OCI-LY7 (cell line): ENCODE measurements around the gene PDXDC1. TPM values are rescaled to one million over a fixed set of nuclear protein-coding genes. Genes with fewer than 3 reads are reported as not detected.
"Not testable (repeated sequence)": the region's sequence is repeated elsewhere in the genome, so short reads cannot be mapped to it uniquely, and the experiment has no call there.

Experiments
- BruUV-seq: library from RNA; stranded (reverse); fragments of 400-500 nt; replicated peaks from 2 replicates; lab custom pipeline; 2021; lab: Mats Ljungman, UMichigan
- CTCF ChIA-PET: fragments of 300-600 bp; sonication (Branson Sonifier 250); formaldehyde crosslinking; loops from one replicate; lab custom pipeline; 2022; ENCODE audit warnings: antibody characterized with exemption; ENCODE audit not compliant: unreplicated experiment; lab: Charles Lee
- POLR2A ChIA-PET: fragments of 300-600 bp; sonication (Branson Sonifier 250); formaldehyde crosslinking; loops from one replicate; lab custom pipeline; 2022; ENCODE audit warnings: antibody characterized with exemption; lab: Charles Lee
- DNase-seq: peaks from one replicate; pipeline ENCODE4 v3.0.0-alpha.2; 2015; ENCODE audit warnings: low spot score
- H2AFZ ChIP-seq: fragments of 200-600 bp; sonication (generic), shearing (Covaris generic); 2 replicates; pipeline ENCODE4 v1.6.1; 2014; ENCODE audit warnings: mild to moderate bottlenecking, antibody characterized with exemption, low read length, moderate library complexity
- H3K27ac ChIP-seq: fragments of 200-600 bp; sonication (generic); 2 replicates; pipeline ENCODE4 v1.5.1; 2014; ENCODE audit warnings: mixed run types, low read depth, mild to moderate bottlenecking, moderate library complexity, low read length, inconsistent platforms; ENCODE audit not compliant: poor library complexity, severe bottlenecking
- H3K36me3 ChIP-seq: fragments of 200-600 bp; sonication (generic); 2 replicates; pipeline ENCODE4 v1.6.1; 2014; ENCODE audit warnings: mild to moderate bottlenecking, antibody characterized with exemption, low read length, moderate library complexity, mixed read lengths; ENCODE audit not compliant: insufficient read depth
- H3K4me1 ChIP-seq: fragments of 200-600 bp; sonication (generic); 2 replicates; pipeline ENCODE4 v1.5.1; 2014; ENCODE audit warnings: mild to moderate bottlenecking, low read length; ENCODE audit not compliant: insufficient read depth, poor library complexity, severe bottlenecking
- H3K4me2 ChIP-seq: fragments of 200-600 bp; sonication (generic); 2 replicates; pipeline ENCODE4 v1.6.1; 2014; ENCODE audit warnings: mild to moderate bottlenecking, low read length
- H3K4me3 ChIP-seq: fragments of 200-600 bp; sonication (generic); 2 replicates; pipeline ENCODE4 v1.5.1; 2014; ENCODE audit warnings: mild to moderate bottlenecking, low read depth, low read length; ENCODE audit not compliant: poor library complexity, severe bottlenecking
- H3K79me2 ChIP-seq: fragments of 200-600 bp; sonication (generic); 2 replicates; pipeline ENCODE4 v1.6.1; 2016; ENCODE audit warnings: low read depth, mild to moderate bottlenecking, low read length, moderate library complexity, mixed read lengths; ENCODE audit not compliant: insufficient read depth
- H3K9me2 ChIP-seq: fragments of 200-600 bp; sonication (generic); 2 replicates; pipeline ENCODE4 v1.6.1; 2016; ENCODE audit warnings: mild to moderate bottlenecking, low read length, mixed read lengths; ENCODE audit not compliant: insufficient read depth
- H3K9me3 ChIP-seq: fragments of 200-600 bp; sonication (generic); 2 replicates; pipeline ENCODE4 v1.6.1; 2014; ENCODE audit warnings: mild to moderate bottlenecking, mixed run types, low read length, mixed read lengths
- H4K20me1 ChIP-seq: fragments of 200-600 bp; sonication (generic); 2 replicates; pipeline ENCODE4 v1.6.1; 2014; ENCODE audit warnings: mild to moderate bottlenecking, antibody characterized with exemption, low read length, moderate library complexity, mixed read lengths; ENCODE audit not compliant: insufficient read depth
- EZH2phosphoT487 ChIP-seq: fragments of 200-600 bp; sonication (generic); IDR thresholded peaks from 2 replicates; pipeline ENCODE4 v1.6.1; 2018; ENCODE audit warnings: low read depth, borderline replicate concordance, mild to moderate bottlenecking, mixed run types, antibody characterized with exemption, low read length, moderate library complexity, mixed read lengths
- intact Hi-C: fragments of 100-400 bp; cut with micrococcal nuclease; formaldehyde crosslinking; loops from one replicate; pipeline ENCODE4 v1.10.0; 2022; ENCODE audit not compliant: unreplicated experiment
- total RNA-seq, 2 experiments: library from RNA; depleted of rRNA in 1 of 2; stranded (reverse); fragments of >200 nt in 1 of 2; shearing (Covaris generic) in 1 of 2; gene quantifications; 2 replicates each; pipeline ENCODE4 v1.2.3, GENCODE V29; 2014 to 2022
- TF ChIP-seq, protein P1 (sequence below): fragments of 200-600 bp; sonication (generic); conservative IDR thresholded peaks from 2 replicates; pipeline ENCODE4 v1.5.1; 2014; ENCODE audit warnings: mild to moderate bottlenecking, antibody characterized with exemption, low read length, moderate library complexity, mixed read lengths

PDXDC1 gene
- total RNA-seq, 2 experiments from 2014 or later: 43.0 to 83.3 TPM

DNA sequence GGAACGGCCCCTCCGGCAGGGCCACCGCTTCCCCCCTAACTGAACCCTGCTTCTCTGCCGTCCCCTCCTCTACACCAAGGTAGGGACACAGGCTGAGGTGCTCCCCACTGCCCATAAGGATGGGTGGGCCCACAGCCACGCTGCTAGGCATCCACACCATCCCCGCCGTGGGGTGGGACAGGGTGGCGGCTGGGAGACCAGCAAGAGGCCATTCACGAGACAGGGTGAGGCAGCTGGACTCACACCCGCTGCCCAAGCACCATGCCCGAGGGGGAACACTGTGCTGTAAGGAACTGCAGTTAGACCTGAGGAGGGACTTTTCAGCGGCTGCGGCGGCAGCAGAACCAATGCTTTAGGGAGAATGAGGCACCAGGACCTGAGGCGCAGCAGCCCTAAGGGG, 166.8 kb downstream of the PDXDC1 start:
- TF ChIP-seq, protein P1, sequence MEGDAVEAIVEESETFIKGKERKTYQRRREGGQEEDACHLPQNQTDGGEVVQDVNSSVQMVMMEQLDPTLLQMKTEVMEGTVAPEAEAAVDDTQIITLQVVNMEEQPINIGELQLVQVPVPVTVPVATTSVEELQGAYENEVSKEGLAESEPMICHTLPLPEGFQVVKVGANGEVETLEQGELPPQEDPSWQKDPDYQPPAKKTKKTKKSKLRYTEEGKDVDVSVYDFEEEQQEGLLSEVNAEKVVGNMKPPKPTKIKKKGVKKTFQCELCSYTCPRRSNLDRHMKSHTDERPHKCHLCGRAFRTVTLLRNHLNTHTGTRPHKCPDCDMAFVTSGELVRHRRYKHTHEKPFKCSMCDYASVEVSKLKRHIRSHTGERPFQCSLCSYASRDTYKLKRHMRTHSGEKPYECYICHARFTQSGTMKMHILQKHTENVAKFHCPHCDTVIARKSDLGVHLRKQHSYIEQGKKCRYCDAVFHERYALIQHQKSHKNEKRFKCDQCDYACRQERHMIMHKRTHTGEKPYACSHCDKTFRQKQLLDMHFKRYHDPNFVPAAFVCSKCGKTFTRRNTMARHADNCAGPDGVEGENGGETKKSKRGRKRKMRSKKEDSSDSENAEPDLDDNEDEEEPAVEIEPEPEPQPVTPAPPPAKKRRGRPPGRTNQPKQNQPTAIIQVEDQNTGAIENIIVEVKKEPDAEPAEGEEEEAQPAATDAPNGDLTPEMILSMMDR: no peak
- TF ChIP-seq EZH2phosphoT487: no peak
- no peaks in the 10 kb centered on the region for H3K36me3 ChIP-seq
- no peaks in the 10 kb centered on the region for H3K79me2 ChIP-seq
- H3K4me2 ChIP-seq: no peak overlapping the region
- H4K20me1 ChIP-seq: no peaks in the 10 kb centered on the region
- no TSS peak for BruUV-seq
- no peaks in the 10 kb centered on the region for H3K9me2 ChIP-seq
- ChIA-PET POLR2A (no interaction called here), CTCF (no interaction called here)
- DNase-seq: no peak
- intact Hi-C loops: no loop called here
- no peak overlapping the region for H3K4me3 ChIP-seq
- no peak overlapping the region for H2AFZ ChIP-seq
- H3K27ac ChIP-seq: no peak overlapping the region
- H3K4me1 ChIP-seq: no peaks in the 10 kb centered on the region
- H3K9me3 ChIP-seq: no peaks in the 10 kb centered on the region

DNA sequence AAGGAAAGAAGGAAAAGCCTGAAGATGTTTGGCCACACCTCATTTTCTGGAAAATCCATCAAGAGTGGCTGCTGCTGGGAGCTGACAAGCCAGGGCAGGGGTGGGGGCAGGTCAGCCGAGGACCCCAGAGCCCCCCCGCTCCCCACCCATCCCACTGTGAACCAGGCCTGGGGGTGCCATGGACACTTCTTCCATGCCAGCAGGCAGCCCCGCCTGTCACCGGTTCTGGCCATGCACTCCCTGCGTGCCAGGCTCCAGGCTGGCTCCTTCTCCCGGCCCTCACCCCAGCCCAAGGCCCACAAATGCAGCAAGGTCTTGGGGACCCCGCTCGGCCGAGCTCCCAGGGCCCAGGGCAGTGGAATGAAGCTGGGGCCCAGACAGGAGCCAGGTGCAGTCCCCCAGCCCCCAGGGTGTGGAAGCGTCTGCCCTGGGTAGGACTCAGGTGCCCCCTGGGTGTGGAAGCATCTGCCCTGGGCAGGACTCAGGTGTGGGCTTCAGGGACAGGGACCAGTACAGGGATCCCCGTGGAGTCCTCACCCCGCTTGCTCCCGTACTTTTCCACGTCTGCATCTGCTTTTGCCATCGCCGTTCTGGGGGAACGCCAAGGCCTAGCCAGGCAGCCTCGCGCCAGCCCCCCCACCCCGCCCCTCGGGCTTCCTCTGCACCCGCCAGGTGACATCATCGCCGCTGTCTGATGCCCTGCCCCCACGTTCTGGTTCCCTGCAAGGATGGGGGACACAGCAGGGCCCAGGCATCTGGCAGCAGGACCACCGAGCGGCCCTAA, 167.5 kb downstream of the PDXDC1 start:
- H3K36me3 ChIP-seq: not testable (repeated sequence)

DNA sequence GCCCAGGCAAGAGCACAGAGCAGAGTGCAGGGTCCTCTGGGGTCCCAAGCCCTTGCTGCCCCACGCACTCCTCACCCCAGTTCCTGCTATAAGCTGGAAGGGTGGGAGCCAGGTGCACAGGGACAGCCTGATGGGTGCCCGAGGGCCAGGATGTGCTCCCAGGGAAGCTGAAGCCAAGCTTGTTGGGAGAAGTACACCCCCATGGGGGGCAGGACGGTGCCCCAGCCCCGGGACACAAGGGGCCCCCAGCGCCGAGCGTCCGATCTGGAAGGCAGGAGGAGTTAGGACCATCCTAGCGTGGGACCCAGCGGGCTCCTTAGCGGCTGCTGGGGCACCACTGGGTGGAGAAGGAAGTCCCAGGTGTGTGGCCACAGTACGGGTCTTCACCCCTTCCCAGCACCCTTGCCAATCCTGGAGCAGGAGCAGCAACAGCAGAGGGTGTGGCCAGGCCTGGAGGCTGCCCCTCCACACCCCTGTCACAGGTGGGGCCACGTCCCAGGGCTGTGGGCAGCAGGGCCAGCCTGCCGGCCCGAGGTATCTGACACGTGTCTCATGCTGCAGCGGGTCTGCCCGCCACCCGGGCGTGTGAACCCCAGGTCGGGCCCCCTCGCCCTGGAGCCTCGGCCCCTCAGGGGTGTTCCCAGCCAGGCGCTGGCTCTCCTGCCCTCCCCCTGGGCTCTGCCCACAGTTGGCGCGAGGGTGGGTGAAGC, 168.2 kb downstream of the PDXDC1 start:
- H4K20me1 ChIP-seq, CTCF ChIA-PET, POLR2A ChIA-PET, H3K79me2 ChIP-seq, H3K4me3 ChIP-seq, H2AFZ ChIP-seq, intact Hi-C loops, H3K4me1 ChIP-seq, BruUV-seq, DNase-seq, H3K9me2 ChIP-seq, H3K4me2 ChIP-seq, H3K36me3 ChIP-seq, H3K27ac ChIP-seq, H3K9me3 ChIP-seq: not testable (repeated sequence)

More for the DNA sequence above, 167.5 kb downstream of the PDXDC1 start:
- H3K4me2 ChIP-seq, intact Hi-C loops, CTCF ChIA-PET, DNase-seq, H3K79me2 ChIP-seq, H3K27ac ChIP-seq, H4K20me1 ChIP-seq, POLR2A ChIA-PET, H3K9me3 ChIP-seq, BruUV-seq, H3K9me2 ChIP-seq, H3K4me1 ChIP-seq, H2AFZ ChIP-seq, H3K4me3 ChIP-seq: not testable (repeated sequence)

DNA sequence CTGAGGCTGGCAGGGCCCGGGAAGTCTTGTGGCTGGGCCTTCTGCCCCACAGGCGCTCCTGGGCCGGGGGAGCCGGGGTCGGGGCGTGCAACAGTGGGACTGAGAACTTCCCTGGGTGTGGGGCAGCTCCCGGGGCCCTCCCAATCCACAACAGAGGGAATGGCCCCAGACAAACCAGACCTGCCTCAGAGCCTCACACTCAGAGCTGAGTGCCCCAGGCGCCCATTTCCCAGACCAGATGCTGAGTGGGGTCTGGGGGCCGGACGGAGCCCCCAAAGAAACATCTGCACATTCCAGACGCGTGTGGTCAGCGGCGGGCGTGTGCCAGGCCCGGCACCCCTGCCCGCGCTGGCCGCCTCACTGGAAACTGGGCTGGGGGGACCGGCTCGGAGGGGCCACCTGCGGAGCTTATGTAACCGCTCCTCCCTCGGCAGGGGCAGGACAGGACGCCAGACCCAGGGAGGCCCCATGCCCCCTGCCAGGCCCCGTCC, 168.8 kb downstream of the PDXDC1 start:
- intact Hi-C loops, DNase-seq: not testable (repeated sequence)

DNA sequence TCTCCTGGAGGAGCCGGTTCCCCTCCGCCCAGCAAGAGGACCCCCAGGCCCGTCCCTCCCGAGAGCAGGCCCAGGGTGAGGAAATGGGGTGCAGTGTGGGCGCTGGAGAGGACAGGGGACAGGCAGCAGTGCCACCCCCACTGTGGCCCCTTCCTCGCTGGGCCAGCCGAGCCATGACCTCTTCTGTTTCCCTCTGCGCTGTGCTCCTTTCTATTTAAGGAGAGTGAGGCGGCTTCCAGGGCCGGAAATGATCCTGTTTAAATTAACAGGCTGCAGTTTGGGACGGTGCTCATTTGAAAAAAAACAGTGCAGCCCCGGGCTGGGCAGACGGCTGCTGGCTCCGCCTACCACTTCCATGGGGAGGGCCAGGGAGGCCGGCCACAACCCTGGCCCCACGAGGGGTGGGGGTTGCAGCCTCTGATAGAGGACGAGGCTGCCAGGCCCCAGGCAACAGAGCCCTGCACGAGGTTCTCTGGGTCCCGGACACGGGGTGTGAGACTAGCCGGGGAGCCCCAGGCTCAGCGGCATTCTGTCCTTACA, 169.3 kb downstream of the PDXDC1 start:
- H3K27ac ChIP-seq, DNase-seq, H3K9me2 ChIP-seq, H3K79me2 ChIP-seq, POLR2A ChIA-PET, CTCF ChIA-PET, H3K36me3 ChIP-seq, H3K4me3 ChIP-seq, intact Hi-C loops, H3K4me1 ChIP-seq, H2AFZ ChIP-seq, H4K20me1 ChIP-seq, H3K4me2 ChIP-seq, BruUV-seq, H3K9me3 ChIP-seq: not testable (repeated sequence)

More for the DNA sequence above, 168.8 kb downstream of the PDXDC1 start:
- H3K36me3 ChIP-seq, H3K79me2 ChIP-seq, H3K9me3 ChIP-seq, H3K9me2 ChIP-seq, POLR2A ChIA-PET, H3K4me1 ChIP-seq, BruUV-seq, H2AFZ ChIP-seq, H3K27ac ChIP-seq, H3K4me3 ChIP-seq, H3K4me2 ChIP-seq, CTCF ChIA-PET, H4K20me1 ChIP-seq: not testable (repeated sequence)
